GM23338 (cell line): ENCODE measurements around the gene BST2. TPM values are rescaled to one million over a fixed set of nuclear protein-coding genes. Genes with fewer than 3 reads are reported as not detected.

Experiments used
- ATAC-seq: fragments of 200-7000 bp; cut with Tn5 transposase; 3 replicates; pipeline ENCODE4 v1.9.1; 2020
- DNase-seq: peaks from one replicate; pipeline ENCODE4 v3.0.0-alpha.2; 2015; ENCODE audit warnings: low spot score
- H2AFZ ChIP-seq: fragments of 200-600 bp; sonication (generic); 2 replicates; pipeline ENCODE4 v1.8.0; 2016; ENCODE audit warnings: antibody characterized with exemption, mild to moderate bottlenecking, moderate library complexity
- H3F3A ChIP-seq: fragments of 200-600 bp; sonication (generic); replicated peaks from 2 replicates; pipeline ENCODE4 v1.8.0; 2017; ENCODE audit warnings: antibody characterized with exemption, mixed run types, low read depth
- H3K27ac ChIP-seq: fragments of 200-600 bp; sonication (generic); 2 replicates; pipeline ENCODE4 v1.6.1; 2016; ENCODE audit warnings: low read depth
- H3K27me3 ChIP-seq: fragments of 200-600 bp; sonication (generic); 2 replicates; pipeline ENCODE4 v1.8.0; 2016; ENCODE audit warnings: mild to moderate bottlenecking, mixed run types, moderate library complexity; ENCODE audit not compliant: insufficient read depth
- H3K36me3 ChIP-seq: fragments of 200-600 bp; sonication (generic); 2 replicates; pipeline ENCODE4 v1.8.0; 2016; ENCODE audit warnings: mild to moderate bottlenecking; ENCODE audit not compliant: insufficient read depth
- H3K4me1 ChIP-seq: fragments of 200-600 bp; sonication (generic); 2 replicates; pipeline ENCODE4 v1.8.0; 2016; ENCODE audit warnings: mild to moderate bottlenecking, moderate library complexity; ENCODE audit not compliant: insufficient read depth
- H3K4me2 ChIP-seq: fragments of 200-600 bp; sonication (generic); 2 replicates; pipeline ENCODE4 v1.7.1; 2017; ENCODE audit warnings: mixed run types
- H3K4me3 ChIP-seq: fragments of 200-600 bp; sonication (generic); 2 replicates; pipeline ENCODE4 v1.6.1; 2016; ENCODE audit warnings: mixed run types
- H3K79me2 ChIP-seq: fragments of 200-600 bp; sonication (generic); replicated peaks from 2 replicates; pipeline ENCODE4 v1.8.0; 2017; ENCODE audit warnings: mild to moderate bottlenecking; ENCODE audit not compliant: insufficient read depth
- H3K9me2 ChIP-seq: fragments of 200-600 bp; sonication (generic); 2 replicates; pipeline ENCODE4 v1.8.0; 2017; ENCODE audit not compliant: insufficient read depth
- H4K20me1 ChIP-seq: fragments of 200-600 bp; sonication (generic); replicated peaks from 2 replicates; pipeline ENCODE4 v1.8.0; 2017; ENCODE audit warnings: mild to moderate bottlenecking; ENCODE audit not compliant: insufficient read depth
- H3K27ac Mint-ChIP-seq: 2 replicates; pipeline ENCODE4 v1.8.0; 2020; ENCODE audit warnings: inconsistent platforms, mild to moderate bottlenecking, moderate library complexity, mixed read lengths
- H3K27me3 Mint-ChIP-seq: 3 replicates; pipeline ENCODE4 v1.8.0; 2022; ENCODE audit warnings: low read depth, mild to moderate bottlenecking, moderate library complexity, mixed read lengths, inconsistent platforms; ENCODE audit not compliant: insufficient read depth, poor library complexity
- H3K36me3 Mint-ChIP-seq: 3 replicates; pipeline ENCODE4 v1.8.0; 2021; ENCODE audit warnings: low read depth, mild to moderate bottlenecking, inconsistent platforms, moderate library complexity, mixed read lengths
- H3K4me1 Mint-ChIP-seq: 3 replicates; pipeline ENCODE4 v1.8.0; 2020; ENCODE audit warnings: mild to moderate bottlenecking, inconsistent platforms, mixed read lengths
- H3K4me3 Mint-ChIP-seq: 3 replicates; pipeline ENCODE4 v1.8.0; 2021; ENCODE audit warnings: moderate library complexity, mild to moderate bottlenecking, inconsistent platforms, mixed read lengths
- H3K9me3 Mint-ChIP-seq: 3 replicates; pipeline ENCODE4 v1.8.0; 2020; ENCODE audit warnings: moderate library complexity, mild to moderate bottlenecking, inconsistent platforms, mixed read lengths
- CREB1 ChIP-seq: fragments of 250-450 bp; sonication (Bioruptor Pico); IDR thresholded peaks from 2 replicates; pipeline ENCODE4 v1.5.0; 2020; ENCODE audit warnings: low read depth, mild to moderate bottlenecking, moderate library complexity
- CTCF ChIP-seq, 2 experiments: fragments of 200-600 bp in 1 of 2; sonication (generic) in 1 of 2; conservative IDR thresholded peaks; 2 replicates each; pipeline versions ENCODE4 v1.5.1 to v1.6.1; 2016 to 2017; ENCODE audit warnings: antibody characterized with exemption in 2 of 2, low read depth in 2 of 2, mild to moderate bottlenecking in 2 of 2, moderate library complexity in 1 of 2
- ETS1 ChIP-seq: IDR thresholded peaks from 2 replicates; pipeline ENCODE4 v1.6.1; 2016; ENCODE audit warnings: antibody characterized with exemption
- EZH2phosphoT487 ChIP-seq: fragments of 200-600 bp; sonication (generic); IDR thresholded peaks from one replicate; pipeline ENCODE4 v1.8.1; 2018; ENCODE audit warnings: antibody characterized with exemption; ENCODE audit not compliant: unreplicated experiment
- JUNB ChIP-seq: IDR thresholded peaks from one replicate; pipeline ENCODE4 v1.6.1; 2016; ENCODE audit warnings: antibody characterized with exemption; ENCODE audit not compliant: unreplicated experiment
- POLR2AphosphoS5 ChIP-seq: IDR thresholded peaks from 2 replicates; pipeline ENCODE4 v1.6.1; 2016; ENCODE audit warnings: antibody characterized with exemption, low read depth
- REST ChIP-seq: IDR thresholded peaks from one replicate; pipeline ENCODE4 v1.6.1; 2018; ENCODE audit warnings: antibody characterized with exemption; ENCODE audit not compliant: unreplicated experiment
- STAT1 ChIP-seq: IDR thresholded peaks from one replicate; pipeline ENCODE4 v1.6.1; 2016; ENCODE audit warnings: antibody characterized with exemption; ENCODE audit not compliant: unreplicated experiment
- ZNF114 ChIP-seq: fragments of 250-450 bp; sonication (Bioruptor Pico); IDR thresholded peaks from 2 replicates; pipeline ENCODE4 v1.5.0; 2020; ENCODE audit warnings: mild to moderate bottlenecking, moderate library complexity
- ZNF331 ChIP-seq: fragments of 250-450 bp; sonication (Bioruptor Pico); IDR thresholded peaks from 2 replicates; pipeline ENCODE4 v1.5.0; 2020; ENCODE audit warnings: low read depth, mild to moderate bottlenecking, moderate library complexity
- polyA plus RNA-seq: library from polyadenylated mRNA; unstranded; fragments of >200 nt; fragmentation: Nextera tagmentation; extraction: Ambion mirVana; gene quantifications from 2 replicates; pipeline ENCODE4 v1.2.1, GENCODE V29; 2016
- total RNA-seq: library from RNA; depleted of rRNA; stranded (reverse); fragments of >200 nt; shearing (Covaris generic); gene quantifications from 2 replicates; pipeline ENCODE4 v1.2.3, GENCODE V29; 2014

The BST2 gene
- total and polyA plus RNA-seq, 2 experiments from 2014 or later, result 24.9 to 33.9 TPM

- no peaks in the 10 kb centered on the region for H3K36me3 ChIP-seq
- Mint-ChIP-seq H3K27me3 (peaks cover 7% of the 10 kb centered on the region), H3K27ac (no peak overlapping the region), H3K4me3 (no peak overlapping the region), H3K9me3 (no peaks in the 10 kb centered on the region; the same call in 2 of the 3 replicates), H3K4me1 (peaks cover 1% of the 10 kb centered on the region; the same call in 2 of the 3 replicates), H3K36me3 (no peaks in the 10 kb centered on the region)
- no peak for TF ChIP-seq STAT1
- TF ChIP-seq REST, result no peak
- TF ChIP-seq JUNB, result no peak
- no peak for TF ChIP-seq CTCF (conservative IDR thresholded peaks at IDR 0.05; ENCODE audit: low read depth in 2 of 2)
- H3K4me3 ChIP-seq, result no peak overlapping the region
- H3K27me3 ChIP-seq, result no peaks in the 10 kb centered on the region
- H3K4me1 ChIP-seq, result peaks cover 3% of the 10 kb centered on the region; the same call in 1 of the 2 replicates
- ATAC-seq, result no peak
- H3K79me2 ChIP-seq, result no peaks in the 10 kb centered on the region
- no peaks in the 10 kb centered on the region for H4K20me1 ChIP-seq
- H3K4me2 ChIP-seq, result no peak overlapping the region
- no peaks in the 10 kb centered on the region for H3F3A ChIP-seq
- DNase-seq, result no peak
- H3K27ac ChIP-seq, result no peak overlapping the region
- H3K9me2 ChIP-seq, result no peaks in the 10 kb centered on the region
- no peak overlapping the region for H2AFZ ChIP-seq
Measured at GRCh38 chr19:17429641-17430113, 24.2 kb upstream of the BST2 start.

GRCh38 chr19:17424743-17425365, 19.4 kb upstream of the BST2 start:
- Mint-ChIP-seq H3K4me1 (peaks cover 13% of the 10 kb centered on the region), H3K36me3 (no peaks in the 10 kb centered on the region; the same call in 1 of the 3 replicates), H3K4me3 (peak overlapping the region; percentile 73), H3K9me3 (no peaks in the 10 kb centered on the region), H3K27ac (peak overlapping the region; percentile 60; the same call in 1 of the 2 replicates), H3K27me3 (peaks cover 5% of the 10 kb centered on the region)
- ATAC-seq (peak; percentile 90), DNase-seq (peak; percentile 94)
- H3K4me3 ChIP-seq, result peak overlapping the region; percentile 67
- H3F3A ChIP-seq, result 0 out of 2 replicates have a peak, but pooled peaks cover 4% of the 10 kb centered on the region
- H3K36me3 ChIP-seq, result no peaks in the 10 kb centered on the region
- H2AFZ ChIP-seq, result peak overlapping the region; percentile 72; the same call in 1 of the 2 replicates
- no peak for TF ChIP-seq ETS1
- no peak for TF ChIP-seq ZNF331 (CRISPR knock-in tag)
- peak; percentile 60 for TF ChIP-seq CREB1 (CRISPR knock-in tag)
- no peak for TF ChIP-seq ZNF114 (CRISPR knock-in tag)
- TF ChIP-seq EZH2phosphoT487, result no peak
- TF ChIP-seq CTCF (conservative IDR thresholded peaks at IDR 0.05; ENCODE audit: low read depth in 2 of 2), result peak; percentile 73 to 87
- TF ChIP-seq POLR2AphosphoS5, result peak; percentile 35; the same call in 1 of the 2 replicates
- peak overlapping the region; percentile 85 for H3K4me2 ChIP-seq
- H3K9me2 ChIP-seq, result no peaks in the 10 kb centered on the region
- H4K20me1 ChIP-seq, result no peaks in the 10 kb centered on the region
- no peak overlapping the region for H3K27ac ChIP-seq
- H3K27me3 ChIP-seq, result no peaks in the 10 kb centered on the region
- no peaks in the 10 kb centered on the region for H3K79me2 ChIP-seq
- H3K4me1 ChIP-seq, result peaks cover 14% of the 10 kb centered on the region; the same call in 1 of the 2 replicates
